Amniotic epithelial cell (primary cell): ENCODE measurements around the gene ENHO.

Experiments used
- DNase-seq: peaks from one replicate; pipeline ENCODE4 v3.0.0-alpha.2; 2010; ENCODE audit warnings: low read depth

The ENHO gene

GRCh38 chr9:34522971-34523797 lies at the start of gene ENHO:
Gene ENHO, minus strand, starts transcription at chr9:34522990. Its CDS starts 1,295 bp downstream, at chr9:34521695.
- DNase-seq: peak; percentile 70

- no peak for DNase-seq
Measured at GRCh38 chr9:34572092-34572491, 49.3 kb upstream of the ENHO start.

DNA sequence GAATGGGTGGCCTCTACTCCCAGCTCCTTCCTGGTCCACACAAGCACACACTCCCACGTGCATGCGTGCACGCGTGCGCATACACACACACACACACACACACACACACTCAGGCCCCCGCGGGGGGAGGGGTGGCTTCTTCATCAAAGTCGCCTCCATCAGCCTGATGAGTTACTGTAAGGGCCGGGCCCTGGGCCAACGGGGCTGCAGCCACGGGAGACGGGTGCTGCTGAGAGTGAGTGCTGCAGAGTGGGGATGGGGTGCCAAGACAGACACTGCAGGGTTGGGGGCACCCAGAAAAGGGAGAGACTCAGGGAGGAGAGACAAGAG lies 48.7 kb upstream of the ENHO start:
- DNase-seq: no peak

- DNase-seq: no peak
Measured at GRCh38 chr9:34570809-34571480, 48.2 kb upstream of the ENHO start.

DNA sequence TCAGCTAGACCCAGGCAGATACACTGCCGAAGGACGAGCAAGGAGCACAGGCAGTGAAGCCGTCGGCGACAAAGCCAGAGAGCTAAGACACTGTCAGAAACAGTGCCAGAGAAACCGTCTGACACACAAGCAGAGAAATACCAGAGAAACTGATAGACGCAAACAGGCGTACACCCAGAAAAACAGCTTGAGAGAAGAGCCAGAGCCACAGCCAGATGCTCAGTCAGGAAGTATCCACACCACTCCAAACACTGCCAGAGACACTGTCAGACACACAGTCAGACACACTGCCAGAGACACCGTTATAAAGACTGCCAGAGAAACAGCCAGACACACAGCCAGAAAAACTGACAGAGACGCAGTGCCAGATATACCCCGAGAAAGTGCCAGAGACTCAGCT lies 47.6 kb upstream of the ENHO start:
- DNase-seq: no peak

DNA sequence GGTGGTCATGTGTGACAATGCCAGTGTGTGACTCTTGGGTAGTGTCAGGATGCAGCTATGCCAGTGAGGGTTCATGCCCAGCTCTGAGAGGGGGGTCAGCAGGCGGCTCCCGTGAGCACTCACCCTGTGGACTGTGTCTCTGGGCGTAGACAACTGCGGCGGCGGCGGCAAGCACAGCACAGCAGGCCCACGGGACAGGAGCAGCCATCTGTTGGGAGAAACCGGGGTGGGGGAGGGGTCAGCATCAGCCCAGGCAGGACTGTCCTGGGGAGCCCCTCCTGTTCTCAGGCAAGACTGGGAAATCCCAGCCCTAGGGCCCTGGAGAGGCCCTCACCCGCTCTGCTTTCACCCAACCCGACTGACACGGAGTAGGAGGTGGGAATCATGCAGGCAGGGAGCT lies 46.0 kb upstream of the ENHO start:
- no peak for DNase-seq

GRCh38 chr9:34568133-34568532 lies 45.3 kb upstream of the ENHO start:
- DNase-seq: no peak

- DNase-seq: no peak
Measured at GRCh38 chr9:34566972-34567371, 44.2 kb upstream of the ENHO start.

DNA sequence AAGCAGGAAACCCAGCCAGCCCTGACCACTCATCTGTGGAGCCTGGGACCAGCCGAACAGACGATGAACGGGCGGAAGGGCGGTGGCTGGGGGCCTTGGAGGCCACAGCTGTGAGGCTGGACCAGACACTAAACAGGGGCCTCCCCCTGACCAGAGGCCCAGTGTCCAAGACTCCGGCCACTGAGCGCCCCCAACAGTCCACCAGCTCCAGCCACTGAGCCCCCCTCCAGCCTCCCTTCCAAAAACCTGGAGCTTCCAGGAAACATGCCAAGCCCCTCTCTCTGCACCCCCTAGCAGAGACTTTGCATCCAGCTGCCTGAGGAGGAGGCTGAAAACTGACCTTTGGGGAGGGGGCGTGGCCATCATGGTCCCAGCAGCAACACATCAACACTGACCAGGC lies 43.5 kb upstream of the ENHO start:
- DNase-seq: no peak

DNA sequence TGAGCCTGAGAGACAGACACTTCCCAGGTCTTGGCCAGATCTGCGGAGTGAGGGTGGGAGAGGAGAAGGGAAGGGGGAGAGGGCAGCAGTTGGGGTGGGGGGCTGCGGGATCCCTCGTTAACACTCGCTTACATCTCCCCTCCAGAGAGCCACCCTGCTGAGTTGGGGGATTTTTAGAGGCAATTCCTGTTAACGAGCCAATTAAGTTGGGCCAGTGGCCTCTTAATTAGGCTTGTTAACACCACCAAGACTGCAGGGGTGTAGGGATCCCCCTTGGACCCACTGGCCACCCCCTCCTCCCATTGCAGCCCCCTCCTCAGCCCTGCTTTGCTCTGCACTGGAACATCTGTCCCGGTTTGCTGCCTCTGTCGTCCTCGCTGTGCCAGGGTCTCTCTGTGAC lies 43.1 kb upstream of the ENHO start:
- DNase-seq: no peak

GRCh38 chr9:34564617-34565016 lies 41.8 kb upstream of the ENHO start:
- DNase-seq: no peak

DNA sequence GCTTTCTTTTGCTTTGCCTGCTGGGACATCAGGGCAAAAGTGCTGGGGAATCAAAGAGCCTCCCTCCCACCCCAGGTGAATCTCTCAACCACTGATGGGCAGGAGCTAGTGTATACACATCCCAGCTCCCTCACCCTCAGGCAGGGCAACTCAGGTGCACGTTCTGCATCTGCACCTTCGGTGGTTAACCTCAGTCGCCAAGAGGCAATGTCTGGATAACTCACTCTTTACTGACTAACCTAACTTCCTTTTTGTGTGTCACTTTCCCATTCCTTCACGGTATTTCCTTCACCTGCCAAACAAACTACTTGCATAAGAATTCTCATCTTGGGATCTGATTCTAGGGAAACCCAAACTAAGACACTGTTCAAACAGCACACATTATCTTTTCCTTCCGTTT lies 40.5 kb upstream of the ENHO start:
- no peak for DNase-seq

- DNase-seq: no peak
Measured at GRCh38 chr9:34562135-34562745, 39.5 kb upstream of the ENHO start.

GRCh38 chr9:34560599-34561214 lies 37.9 kb upstream of the ENHO start:
- DNase-seq: no peak

- DNase-seq: peak; percentile 79
Measured at GRCh38 chr9:34559624-34560455, 37.0 kb upstream of the ENHO start.

DNA sequence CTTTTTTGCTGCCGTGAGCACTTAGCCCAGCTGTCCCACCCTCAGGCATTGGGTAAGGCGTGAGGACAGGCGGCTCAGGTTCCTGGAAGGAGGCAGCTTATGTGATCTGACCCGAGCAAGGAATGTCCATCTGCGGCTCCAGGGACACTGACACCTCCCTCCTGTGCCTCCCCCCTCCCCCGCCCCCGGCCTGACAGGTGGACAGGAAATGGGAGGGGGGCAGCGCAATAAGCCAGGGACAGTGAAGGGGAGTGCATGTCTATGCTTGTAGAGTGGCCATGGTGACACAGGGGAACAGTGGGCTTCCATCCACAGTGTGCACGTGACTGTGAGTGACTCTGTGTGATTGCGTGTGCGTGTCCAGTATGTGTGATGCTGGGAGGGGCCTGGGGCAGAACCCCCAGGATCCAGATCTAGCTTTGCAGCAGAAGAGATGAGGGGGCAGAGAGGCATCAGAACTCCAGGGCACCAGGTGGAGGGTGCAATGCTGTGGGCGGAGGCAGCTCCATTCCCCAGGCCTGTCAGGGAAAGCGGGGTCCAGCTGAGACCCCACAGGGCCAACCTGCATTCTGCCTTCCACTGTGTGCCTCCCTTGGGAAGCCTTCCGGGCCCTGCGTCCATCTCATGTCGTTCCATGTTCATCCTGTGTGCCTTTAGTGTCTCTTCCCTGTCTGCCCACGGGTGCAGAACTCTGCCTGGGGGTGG lies 36.3 kb upstream of the ENHO start:
- no peak for DNase-seq

DNA sequence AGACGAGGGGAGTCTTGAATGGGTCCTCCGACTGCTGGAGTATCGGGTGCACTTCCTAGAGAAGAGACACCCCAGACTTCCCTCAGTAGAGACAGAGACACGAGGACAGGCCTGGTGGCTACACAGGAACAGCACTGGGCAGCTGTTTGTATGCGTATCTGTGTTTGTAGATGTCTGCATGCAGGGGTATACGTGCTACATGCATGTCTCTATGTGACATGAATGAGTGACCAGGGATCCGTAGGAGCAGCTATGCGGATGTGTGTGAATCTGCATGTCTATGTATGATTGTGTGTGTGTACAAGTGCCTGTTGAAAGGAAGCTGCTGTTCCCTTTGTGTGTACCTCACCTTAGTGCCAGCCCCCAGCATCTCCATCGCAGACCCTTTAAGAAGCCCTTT lies 35.6 kb upstream of the ENHO start:
- no peak for DNase-seq

DNA sequence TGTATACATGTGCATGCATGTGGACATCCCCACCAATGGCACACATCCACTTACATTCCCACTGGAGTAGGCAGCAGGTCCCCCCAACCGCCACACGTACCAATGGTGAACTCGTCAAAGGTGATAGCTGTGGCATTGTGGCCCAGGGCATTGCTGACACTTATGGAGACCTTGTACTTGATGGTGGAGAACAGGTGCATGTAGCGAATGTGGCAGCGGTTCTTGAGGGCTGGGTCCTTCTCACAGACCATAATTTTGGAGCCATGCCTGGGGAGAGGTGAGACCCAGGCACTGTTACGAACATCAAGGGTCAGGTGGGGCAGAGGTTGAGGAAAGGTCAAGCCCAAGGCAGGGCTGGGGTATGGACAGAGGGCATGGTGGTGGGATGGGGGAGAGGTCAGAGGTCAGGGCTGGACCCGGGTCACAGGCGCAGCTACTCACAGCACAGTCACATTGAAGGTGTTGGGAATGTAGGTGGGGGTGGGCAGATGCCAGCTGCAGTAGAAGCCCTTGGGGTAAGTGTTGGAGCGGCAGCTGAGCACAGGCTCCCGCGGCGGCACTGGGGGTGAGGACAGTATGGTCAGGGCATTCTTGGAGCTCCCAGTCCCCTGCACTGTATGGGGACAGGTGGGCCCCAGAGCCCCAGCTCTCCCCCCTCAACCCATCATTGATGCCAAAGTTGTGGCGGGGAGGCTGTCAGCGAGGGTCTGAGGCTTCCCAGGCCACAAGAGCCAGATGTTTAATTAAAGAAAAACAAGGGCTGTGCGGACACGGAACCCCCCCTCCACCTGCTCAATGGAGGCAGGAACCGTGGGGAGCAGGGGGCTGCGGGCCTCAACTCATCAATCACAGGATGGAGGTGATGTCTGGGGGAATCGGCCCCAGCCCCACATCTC lies 34.9 kb upstream of the ENHO start:
- no peak for DNase-seq

DNA sequence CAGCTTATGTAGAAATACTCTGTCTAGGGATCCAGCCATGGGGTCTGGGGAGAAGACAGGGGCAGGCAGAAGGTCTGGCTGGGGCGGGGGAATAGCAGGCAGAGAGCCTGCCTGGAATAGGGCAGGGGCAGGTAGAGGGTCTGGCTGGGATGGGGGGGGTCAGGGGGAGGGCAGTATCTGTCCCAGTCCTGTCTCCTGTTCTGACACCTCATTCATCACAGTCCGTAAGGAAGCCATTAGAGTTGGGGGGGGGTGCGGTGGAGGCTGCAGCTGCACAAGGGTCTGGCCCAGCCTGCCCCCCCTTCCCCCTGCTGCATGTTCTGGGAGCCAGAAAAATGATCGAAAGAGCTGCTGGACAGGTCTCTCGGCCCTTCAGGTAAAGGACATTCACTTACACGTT lies 34.2 kb upstream of the ENHO start:
- no peak for DNase-seq

GRCh38 chr9:34555936-34556525 lies 33.2 kb upstream of the ENHO start:
- no peak for DNase-seq
